Measurements from ENCODE around the gene ANAPC7. TPM values are rescaled to one million over a fixed set of nuclear protein-coding genes. Genes with fewer than 3 reads are reported as not detected.

Gene ANAPC7
- total RNA-seq, 2 donors from 2014 or later = 22.1 to 40.1 TPM

GRCh38 chr12:110373962-110374611 is 29.4 kb downstream of the ANAPC7 start:
- intact Hi-C loops (cut with DNase I) = no loop called here
- TF ChIP-seq, protein P1, sequence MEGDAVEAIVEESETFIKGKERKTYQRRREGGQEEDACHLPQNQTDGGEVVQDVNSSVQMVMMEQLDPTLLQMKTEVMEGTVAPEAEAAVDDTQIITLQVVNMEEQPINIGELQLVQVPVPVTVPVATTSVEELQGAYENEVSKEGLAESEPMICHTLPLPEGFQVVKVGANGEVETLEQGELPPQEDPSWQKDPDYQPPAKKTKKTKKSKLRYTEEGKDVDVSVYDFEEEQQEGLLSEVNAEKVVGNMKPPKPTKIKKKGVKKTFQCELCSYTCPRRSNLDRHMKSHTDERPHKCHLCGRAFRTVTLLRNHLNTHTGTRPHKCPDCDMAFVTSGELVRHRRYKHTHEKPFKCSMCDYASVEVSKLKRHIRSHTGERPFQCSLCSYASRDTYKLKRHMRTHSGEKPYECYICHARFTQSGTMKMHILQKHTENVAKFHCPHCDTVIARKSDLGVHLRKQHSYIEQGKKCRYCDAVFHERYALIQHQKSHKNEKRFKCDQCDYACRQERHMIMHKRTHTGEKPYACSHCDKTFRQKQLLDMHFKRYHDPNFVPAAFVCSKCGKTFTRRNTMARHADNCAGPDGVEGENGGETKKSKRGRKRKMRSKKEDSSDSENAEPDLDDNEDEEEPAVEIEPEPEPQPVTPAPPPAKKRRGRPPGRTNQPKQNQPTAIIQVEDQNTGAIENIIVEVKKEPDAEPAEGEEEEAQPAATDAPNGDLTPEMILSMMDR (IDR thresholded peaks at IDR 0.05) = no peak

DNA sequence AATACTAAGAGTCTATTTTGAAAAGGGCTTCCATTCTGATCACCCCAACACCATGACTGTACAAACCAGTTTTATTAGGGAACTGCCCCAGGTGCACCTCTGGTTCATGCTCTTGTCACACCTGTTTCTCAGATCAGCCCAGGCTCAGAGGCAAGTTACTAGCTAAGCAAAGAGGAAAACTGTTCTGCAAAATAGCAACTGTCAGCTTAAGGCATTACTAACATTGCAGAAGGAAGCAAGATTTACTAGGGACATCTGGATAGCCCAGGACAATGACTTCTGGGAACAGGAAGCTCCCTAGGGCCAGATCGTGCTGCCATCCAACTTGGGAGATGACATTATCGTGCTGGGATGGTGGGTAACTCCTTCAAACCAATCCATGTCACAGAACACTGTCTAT is 30.1 kb downstream of the ANAPC7 start:
- no peaks in the 10 kb centered on the region for H3K27me3 ChIP-seq
- H3K9ac ChIP-seq (ENCODE audit: low read depth in 2 of 2, low read length in 2 of 2) = no peak overlapping the region
- no peak for DNase-seq
- H3K4me3 ChIP-seq = no peak overlapping the region
- H3K4me1 ChIP-seq = no peaks in the 10 kb centered on the region
- no peaks in the 10 kb centered on the region for H3K9me3 ChIP-seq
- H3K36me3 ChIP-seq = peaks cover 11% of the 10 kb centered on the region
- TF ChIP-seq, protein P1 (IDR thresholded peaks at IDR 0.05) = no peak
- intact Hi-C loops (cut with DNase I) = no loop called here
- H3K27ac ChIP-seq = no peak overlapping the region

More at GRCh38 chr12:110373962-110374611, 29.4 kb downstream of the ANAPC7 start:
- H3K36me3 ChIP-seq = peaks cover 11% of the 10 kb centered on the region
- no peak for DNase-seq
- peak overlapping the region in 1 of 2 donors; percentile 19 for H3K9ac ChIP-seq (ENCODE audit: low read depth in 2 of 2, low read length in 2 of 2)
- no peak overlapping the region for H3K4me3 ChIP-seq
- H3K9me3 ChIP-seq = no peaks in the 10 kb centered on the region
- no peaks in the 10 kb centered on the region for H3K27me3 ChIP-seq
- H3K4me1 ChIP-seq = no peaks in the 10 kb centered on the region
- H3K27ac ChIP-seq = no peak overlapping the region

DNA sequence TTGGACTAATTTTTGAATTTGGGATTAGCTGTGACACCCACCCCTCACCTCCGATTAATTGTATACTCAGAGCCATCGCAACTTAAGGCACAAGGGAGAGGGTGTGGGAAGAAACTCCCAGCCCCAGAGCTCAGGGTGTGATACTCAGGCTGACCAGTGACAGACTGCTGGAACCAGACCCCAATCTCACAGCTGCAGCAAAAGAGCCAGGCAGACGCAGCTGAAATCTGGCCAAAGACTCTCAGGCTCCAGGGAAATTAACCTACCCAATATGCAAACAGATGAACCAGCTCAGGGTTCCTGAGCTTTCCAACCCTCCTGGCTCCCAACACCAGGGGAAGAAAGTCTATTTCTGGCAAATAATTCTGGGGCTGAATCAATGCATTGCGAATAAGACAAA is 30.5 kb downstream of the ANAPC7 start:
- no peak overlapping the region for H3K27ac ChIP-seq
- no peaks in the 10 kb centered on the region for H3K9me3 ChIP-seq
- no peaks in the 10 kb centered on the region for H3K27me3 ChIP-seq
- H3K4me1 ChIP-seq = no peaks in the 10 kb centered on the region
- no peak overlapping the region for H3K9ac ChIP-seq (ENCODE audit: low read depth in 2 of 2, low read length in 2 of 2)
- DNase-seq = no peak
- intact Hi-C loops (cut with DNase I) = no loop called here
- no peak overlapping the region for H3K4me3 ChIP-seq
- peaks cover 11% of the 10 kb centered on the region for H3K36me3 ChIP-seq
- TF ChIP-seq, protein P1 (IDR thresholded peaks at IDR 0.05) = no peak

GRCh38 chr12:110372056-110372425 is 31.5 kb downstream of the ANAPC7 start:
- H3K9ac ChIP-seq (ENCODE audit: low read depth in 2 of 2, low read length in 2 of 2) = no peak overlapping the region
- H3K27me3 ChIP-seq = no peaks in the 10 kb centered on the region
- no peaks in the 10 kb centered on the region for H3K9me3 ChIP-seq
- H3K36me3 ChIP-seq = peaks cover 11% of the 10 kb centered on the region
- no peaks in the 10 kb centered on the region for H3K4me1 ChIP-seq
- intact Hi-C loops (cut with DNase I) = no loop called here
- TF ChIP-seq, protein P1 (IDR thresholded peaks at IDR 0.05) = no peak
- no peak for DNase-seq
- H3K27ac ChIP-seq = no peak overlapping the region
- no peak overlapping the region for H3K4me3 ChIP-seq

DNA sequence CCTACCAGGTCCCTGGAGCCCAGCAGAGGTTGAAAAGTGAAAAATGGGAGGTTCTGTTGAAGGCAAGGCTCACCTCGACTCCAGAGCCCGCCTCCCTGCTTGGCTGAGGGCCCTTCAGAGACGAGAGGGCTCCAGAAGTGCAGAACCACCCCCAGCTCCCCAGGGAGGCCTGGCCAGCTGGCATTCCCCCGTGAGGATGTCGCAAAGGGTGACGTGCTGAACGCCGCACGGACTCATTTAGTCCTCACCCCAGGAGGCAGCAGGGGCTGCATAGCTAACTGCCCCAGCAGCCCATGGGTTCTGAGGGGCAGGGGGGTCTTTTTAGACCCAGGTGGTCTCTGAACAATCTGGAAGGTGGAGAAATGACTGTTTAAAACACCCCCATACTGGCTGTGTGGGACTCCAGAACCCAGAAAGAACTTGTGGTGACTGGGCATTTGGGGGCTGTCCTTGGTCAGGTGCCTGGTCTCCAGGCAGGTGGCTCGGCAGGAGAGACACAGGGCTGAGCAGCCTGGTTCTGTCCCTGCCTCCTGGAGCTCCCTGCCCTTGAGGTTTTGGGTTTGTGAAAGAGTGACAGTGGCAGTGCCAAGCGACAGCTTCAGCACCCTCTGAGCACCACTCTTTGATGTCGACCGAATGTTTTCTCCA is 32.0 kb downstream of the ANAPC7 start:
- TF ChIP-seq, protein P1 (IDR thresholded peaks at IDR 0.05) = no peak
- H3K27ac ChIP-seq = no peak overlapping the region
- H3K4me1 ChIP-seq = no peaks in the 10 kb centered on the region
- H3K9me3 ChIP-seq = no peaks in the 10 kb centered on the region
- no peak for DNase-seq
- peaks cover 11% of the 10 kb centered on the region for H3K36me3 ChIP-seq
- intact Hi-C loops (cut with DNase I) = no loop called here
- no peaks in the 10 kb centered on the region for H3K27me3 ChIP-seq
- no peak overlapping the region for H3K9ac ChIP-seq (ENCODE audit: low read depth in 2 of 2, low read length in 2 of 2)
- no peak overlapping the region for H3K4me3 ChIP-seq
